HL-60/S4 treated with retinoic acid at 250 ng/mL for 4 days and 3 days (cell line): ENCODE results near the gene SLC2A13.
"Not testable (repeated sequence)": the region's sequence is repeated elsewhere in the genome, so short reads cannot be mapped to it uniquely, and the experiment has no call there.

Experiments used
- in situ Hi-C: fragments of 300-500 bp; cut with MboI; formaldehyde crosslinking; loops from 2 replicates; pipeline ENCODE4 v1.7.0; 2022; ENCODE audit warnings: low sequenced_read_pairs

Gene SLC2A13

DNA sequence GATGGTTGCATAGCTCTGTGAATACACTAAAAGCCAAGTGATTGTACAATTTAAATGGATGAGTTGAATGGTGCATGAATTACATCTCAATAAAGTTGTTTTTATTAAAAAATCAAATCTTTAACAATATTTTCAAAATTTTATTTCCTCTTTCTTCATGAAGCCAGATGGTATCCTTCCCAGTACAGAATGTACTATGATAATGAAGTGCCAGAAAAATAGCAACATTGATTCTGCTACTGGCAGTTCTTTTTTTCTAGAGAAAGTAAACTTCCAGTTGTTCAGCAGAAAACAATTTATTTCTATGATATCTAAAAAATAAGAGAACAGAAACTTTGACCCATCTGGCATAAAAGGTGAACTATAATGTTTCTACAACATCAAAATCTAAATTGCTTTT is 61.5 kb downstream of the SLC2A13 start:
- in situ Hi-C loops: no loop called here

DNA sequence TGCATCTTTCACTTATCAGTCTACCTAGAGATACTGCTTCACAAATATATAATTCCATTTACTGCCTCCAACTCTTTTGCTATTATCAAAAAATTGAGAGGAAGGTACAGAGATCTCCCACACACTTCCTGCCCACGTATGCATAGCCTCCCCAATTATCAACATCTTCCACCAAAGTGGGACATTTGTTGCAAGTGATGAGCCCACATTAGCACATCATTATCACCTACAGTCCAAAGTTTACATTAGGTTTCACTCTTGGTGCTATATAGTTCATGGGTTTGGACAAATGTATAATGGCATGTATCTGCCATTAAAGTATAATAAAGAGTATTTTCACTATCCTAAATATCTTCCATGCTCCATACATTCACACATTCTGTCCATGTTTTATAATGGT is 66.3 kb downstream of the SLC2A13 start:
- in situ Hi-C loops: no loop called here

DNA sequence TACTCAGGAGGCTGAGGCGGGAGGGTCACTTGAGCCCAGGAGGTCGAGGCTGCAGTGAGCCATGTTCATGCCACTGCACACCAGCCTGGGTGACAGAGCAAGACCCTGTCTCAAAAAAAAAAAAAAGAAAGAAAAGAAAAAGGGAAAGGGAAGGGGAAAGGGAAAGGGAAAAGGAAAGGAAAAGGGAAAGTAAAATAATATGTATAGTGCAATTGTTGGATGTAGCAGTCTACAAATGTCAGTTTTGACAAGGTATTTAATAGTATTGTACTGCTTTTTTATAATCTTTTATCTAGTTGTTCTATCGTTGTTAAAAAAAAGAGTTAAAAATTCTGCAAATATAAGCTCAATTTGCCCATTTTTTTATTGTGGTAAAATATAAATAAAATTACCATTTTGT is 67.3 kb downstream of the SLC2A13 start:
- in situ Hi-C loops: no loop called here

DNA sequence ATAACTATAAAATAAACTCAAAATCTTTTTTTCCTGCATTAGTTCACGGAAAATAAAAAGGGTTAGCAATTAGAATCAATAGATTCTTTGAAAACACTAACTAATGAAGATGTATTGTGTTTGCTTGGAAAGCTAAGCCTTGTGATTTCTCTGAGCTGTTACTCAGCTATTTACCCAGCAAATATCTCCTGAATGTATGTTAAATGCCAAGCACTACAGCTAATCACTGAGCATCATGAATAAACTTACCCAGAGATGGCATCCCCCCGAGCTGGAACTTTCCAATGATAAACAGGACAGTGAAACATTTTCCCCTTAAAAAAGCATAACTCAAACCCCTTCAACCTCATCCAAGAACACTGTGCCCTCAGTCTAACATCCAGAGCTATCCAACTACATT is 71.2 kb downstream of the SLC2A13 start:
- in situ Hi-C loops: no loop called here

DNA sequence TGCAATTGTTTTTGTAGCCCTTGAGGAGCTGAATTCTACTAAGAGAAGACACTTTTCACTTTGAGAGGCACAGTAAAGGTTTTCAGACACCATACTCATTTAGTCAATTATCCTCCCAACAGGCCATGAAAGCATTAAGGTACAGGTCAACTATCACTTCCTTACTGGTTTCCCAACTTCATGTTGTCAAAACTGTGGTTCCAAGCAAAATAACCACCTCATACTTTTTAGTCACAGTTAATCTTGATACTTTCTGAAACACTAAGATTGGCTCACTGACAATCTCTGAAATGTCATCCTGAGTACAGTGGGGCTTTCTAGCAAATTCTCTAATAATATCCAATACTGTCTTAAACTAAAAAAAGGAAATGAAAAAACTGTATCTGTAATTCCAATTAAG is 71.7 kb downstream of the SLC2A13 start:
- in situ Hi-C loops: no loop called here

DNA sequence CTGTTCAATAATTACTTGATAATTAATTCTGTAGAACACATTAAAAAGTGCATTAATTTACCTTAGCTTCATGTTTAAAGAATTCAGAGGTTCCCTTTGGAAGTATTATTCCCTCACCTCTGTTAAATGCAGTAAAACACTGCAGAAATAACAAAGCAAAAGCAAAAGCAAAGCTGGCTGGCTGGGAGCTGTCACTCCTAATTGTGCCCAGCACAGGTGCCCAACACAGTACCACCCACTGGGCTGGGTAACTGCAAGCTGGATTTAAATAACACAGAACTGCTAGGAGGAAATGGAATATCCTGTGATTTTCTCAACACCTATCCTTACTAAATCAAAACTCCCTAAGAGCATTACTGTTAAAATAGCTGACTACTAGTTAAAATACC is 72.6 kb downstream of the SLC2A13 start:
- in situ Hi-C loops: no loop called here

DNA sequence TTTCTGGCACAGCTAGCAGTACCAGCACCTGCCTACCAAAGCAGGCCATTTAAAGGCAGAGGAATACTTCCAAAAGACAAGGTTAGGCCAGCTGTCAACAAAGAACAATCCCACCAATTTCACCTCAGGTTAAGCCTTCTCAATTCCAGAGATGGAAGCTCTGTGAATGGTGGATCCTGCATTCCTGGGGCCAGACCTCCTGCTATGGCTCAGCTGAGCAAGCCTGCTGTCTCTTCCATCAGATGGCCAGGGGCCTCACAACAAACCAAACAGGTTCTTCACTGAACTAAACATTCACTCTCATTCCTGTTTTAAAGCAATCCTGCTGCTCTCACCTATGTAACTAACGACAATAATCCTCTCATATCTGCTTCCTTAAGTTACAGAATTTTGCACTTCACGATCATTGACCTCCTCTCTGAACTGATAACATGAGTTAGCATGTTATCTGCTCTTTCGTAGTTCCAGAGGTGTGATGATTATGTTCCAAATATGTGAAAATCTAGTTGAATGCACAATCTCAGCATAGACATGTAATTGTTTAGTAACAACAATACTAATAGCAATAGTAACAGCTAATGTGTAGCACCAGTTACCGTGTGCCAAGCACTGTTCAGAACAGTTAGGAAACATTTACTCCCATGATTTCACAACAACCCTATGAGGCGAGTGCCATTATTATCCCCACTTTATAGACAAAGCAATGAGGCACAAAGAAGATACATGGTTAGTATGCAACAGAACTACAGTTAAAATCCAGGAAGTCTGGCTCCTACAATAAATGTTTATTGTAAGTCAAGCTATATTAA is 73.2 kb downstream of the SLC2A13 start:
- in situ Hi-C loops: no loop called here

DNA sequence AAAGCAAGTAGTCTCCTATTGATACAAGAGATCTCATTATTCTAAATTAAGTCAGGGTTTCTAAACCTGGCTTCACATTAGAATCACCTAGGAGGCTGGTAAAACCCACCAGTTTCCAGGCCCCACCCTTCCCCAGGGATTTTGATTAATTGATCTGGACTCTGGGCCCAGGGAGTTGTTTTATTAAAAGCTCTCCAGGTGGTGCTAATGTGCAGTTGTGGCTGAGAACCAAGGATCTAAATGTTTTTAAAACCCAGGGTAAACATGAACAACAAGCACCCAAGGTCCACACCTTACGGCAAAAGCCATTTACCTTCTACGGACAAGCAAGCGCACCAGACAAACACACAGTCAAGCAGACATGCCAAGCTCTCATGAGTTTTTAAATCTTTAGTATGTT is 73.9 kb downstream of the SLC2A13 start:
- in situ Hi-C loops: no loop called here

DNA sequence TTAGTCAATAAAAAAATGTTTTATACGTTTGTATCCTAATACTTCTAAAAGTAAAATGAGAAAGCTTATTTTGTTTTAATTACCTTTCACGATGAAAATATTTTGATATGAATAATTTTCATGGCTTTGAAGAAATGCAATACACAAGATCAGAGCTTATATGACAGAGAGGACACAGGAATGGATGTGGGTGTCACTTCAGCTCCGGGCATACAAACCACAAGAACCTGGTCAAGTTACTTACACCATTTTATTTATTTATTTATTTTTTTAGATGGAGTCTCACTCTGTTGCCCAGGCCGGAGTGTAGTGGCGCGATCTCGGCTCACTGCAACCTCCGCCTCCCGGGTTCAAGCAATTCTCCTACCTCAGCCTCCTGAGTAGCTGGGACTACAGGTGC is 74.9 kb downstream of the SLC2A13 start:
- in situ Hi-C loops: not testable (repeated sequence)

DNA sequence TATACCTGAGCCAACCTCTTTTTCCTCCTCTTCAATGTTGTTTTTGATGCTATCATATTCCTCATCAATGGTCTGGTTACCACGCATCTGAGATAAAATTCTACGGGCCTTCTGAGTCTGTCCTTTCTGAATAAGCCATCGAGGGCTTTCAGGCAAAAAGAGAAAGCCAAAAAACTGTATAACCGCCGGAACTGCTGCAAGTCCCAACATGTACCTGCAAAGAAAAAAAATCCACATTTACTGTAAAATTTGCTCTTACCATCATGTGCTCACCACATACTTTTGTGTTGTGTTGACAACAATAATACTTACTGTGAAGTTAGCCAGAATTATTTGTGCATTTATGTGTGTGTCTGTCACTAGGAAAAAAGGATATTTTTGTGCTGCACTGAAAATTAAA is 77.6 kb downstream of the SLC2A13 start:
- in situ Hi-C loops: no loop called here

DNA sequence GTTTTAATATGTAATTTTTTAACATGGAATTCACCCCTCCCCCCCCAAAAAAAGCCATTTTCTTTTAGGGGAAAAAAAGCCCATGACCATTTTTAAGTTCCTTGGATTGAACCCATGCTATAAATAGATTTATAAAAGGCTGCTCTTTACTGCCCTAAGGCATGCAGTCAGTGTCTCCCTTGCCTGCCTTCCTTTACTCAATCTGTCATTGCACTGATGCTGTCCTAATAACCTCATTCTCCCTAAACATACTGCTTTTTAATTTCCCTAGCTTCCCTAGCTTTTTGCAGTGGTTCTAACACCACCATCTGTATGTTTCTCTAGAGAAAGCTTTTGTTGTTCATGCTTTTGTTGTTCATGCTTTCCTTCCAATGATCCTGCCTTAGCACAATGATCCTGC is 83.0 kb downstream of the SLC2A13 start:
- in situ Hi-C loops: loop anchor here (25.0 kb wide), 1 partner anchor 289 kb away; no protein-coding TSS in a partner anchor

DNA sequence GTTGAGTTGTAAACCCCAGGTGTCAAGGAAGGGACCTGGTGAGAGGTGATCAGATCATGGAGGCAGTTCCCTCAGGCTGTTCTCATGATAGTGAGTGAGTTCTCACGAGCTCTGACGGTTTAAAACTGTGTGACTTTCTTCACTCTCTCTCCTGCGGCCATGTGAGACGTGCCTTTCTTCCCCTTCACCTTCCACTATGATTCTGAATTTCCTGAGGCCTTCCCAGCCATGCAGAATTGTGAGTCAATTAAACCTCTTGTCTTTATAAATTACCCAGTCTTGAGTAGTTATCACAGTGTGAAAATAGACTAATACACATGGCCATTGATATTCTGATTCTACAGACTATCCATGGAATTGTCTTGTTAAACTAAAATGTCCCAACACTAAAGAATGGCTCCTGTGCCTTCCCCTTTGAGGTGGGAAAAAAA is 85.6 kb downstream of the SLC2A13 start:
- in situ Hi-C loops: loop anchor here (25.0 kb wide), 1 partner anchor 292 kb away; no protein-coding TSS in a partner anchor

DNA sequence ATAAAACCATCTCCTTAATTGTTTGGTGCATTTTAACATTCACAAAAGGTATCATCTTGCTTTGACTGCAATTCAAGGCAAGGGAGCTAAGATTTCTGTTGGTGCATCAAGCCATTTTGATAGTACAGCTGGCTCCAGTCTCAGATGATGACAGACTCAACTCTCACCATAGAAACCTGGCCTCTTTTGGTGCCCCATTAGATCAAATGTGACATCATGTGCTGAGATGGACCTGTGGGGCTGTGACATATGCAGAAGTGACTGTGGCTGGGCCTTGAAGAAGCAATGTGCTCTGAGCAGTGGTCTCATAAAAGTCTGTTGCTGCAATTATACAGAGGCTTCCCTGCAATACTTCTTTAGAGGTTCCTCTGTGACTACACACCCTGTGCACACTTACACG is 88.4 kb downstream of the SLC2A13 start:
- in situ Hi-C loops: loop anchor here (25.0 kb wide), 1 partner anchor 295 kb away; no protein-coding TSS in a partner anchor

DNA sequence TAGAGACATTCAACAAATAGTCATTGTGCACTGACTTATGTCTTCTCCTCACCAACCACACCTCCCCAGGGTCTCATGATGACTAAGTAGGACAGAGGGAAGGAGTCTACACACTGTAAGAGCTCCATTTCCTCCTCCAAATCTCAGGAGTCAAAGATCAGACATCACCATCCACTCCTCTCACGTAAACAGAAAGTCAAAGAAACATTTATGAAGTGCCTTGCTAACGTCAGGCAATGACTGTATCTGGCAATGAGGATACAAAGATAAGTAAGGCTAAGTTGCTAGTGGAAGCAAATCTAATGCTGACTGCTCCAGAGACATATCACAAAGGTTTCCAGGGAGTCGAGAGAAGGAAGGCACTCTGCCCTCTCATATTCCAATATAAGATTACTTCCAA is 88.9 kb downstream of the SLC2A13 start:
- in situ Hi-C loops: loop anchor here (25.0 kb wide), 1 partner anchor 295 kb away; no protein-coding TSS in a partner anchor

DNA sequence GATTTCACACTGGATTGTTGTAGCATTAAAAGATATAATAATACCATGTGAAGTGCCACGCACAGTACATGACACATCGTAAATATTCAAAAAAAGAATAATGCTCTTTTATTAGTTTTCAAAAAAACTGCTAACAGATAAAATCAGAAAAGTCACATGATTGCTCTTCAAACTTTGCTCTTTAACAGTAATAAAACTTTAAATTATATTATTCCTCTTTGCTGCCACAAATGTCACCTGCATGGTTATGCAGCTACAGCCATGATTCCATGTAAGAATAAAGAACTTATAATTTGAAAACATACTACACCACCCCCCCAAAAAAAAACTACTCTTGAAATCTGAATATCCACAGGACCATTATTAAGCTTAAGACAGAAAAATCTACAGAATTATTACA is 90.0 kb downstream of the SLC2A13 start:
- in situ Hi-C loops: loop anchor here (25.0 kb wide), 1 partner anchor 296 kb away; no protein-coding TSS in a partner anchor

DNA sequence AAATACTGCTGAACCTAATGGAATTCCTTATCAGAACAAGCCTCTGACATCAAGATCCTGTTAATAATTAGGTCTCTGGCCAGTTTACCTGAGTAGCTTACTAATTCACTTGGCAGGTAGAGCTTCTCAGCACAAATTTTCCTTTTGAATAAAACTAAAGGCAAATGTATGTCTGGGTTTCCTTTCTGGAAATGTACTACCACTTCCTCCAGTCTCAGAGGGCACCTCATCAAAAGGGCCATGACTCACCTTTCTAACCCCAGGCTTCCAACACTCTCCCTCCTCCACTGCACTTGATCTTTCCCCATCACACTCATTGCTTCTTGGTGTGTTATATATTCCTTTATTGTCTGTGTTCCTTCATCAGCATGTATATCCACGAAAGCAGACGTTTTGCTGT is 90.5 kb downstream of the SLC2A13 start:
- in situ Hi-C loops: loop anchor here (25.0 kb wide), 1 partner anchor 297 kb away; no protein-coding TSS in a partner anchor

DNA sequence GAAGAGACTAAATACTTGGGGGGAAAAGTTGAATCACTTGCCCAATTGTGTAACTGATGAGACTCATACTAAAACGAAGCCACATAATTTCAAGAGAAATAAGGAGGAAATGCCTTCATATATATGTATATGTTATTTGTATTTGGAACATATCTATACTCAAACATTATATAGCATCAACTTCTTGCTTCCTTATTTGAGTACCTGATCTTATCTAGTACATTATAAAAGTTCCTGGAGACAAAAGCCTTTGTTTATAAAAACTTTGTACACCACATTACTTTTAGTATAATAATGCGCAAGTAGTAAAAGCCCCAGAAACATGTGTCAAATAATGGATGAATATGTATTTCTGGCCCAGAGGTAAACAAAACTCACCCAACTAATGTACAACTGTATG is 92.0 kb downstream of the SLC2A13 start:
- in situ Hi-C loops: loop anchor here (25.0 kb wide), 1 partner anchor 298 kb away; no protein-coding TSS in a partner anchor

DNA sequence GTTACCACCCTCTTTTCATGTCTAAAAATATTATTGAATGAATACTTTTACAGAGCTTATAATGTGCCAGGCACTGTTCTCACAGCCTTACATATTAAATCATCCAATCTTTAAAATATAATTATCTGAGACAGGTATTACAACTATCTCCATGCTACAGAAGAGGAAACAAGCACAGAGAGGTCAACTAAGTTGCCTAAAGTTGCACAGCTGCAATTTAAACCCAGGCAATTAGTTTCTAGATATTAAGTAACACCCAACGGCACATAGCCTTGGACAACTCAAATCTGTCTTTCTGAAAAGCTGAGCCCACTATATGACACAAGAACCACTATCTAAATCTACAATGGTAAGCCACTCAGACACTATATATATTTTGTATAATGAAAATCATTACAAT is 92.6 kb downstream of the SLC2A13 start:
- in situ Hi-C loops: loop anchor here (25.0 kb wide), 1 partner anchor 299 kb away; no protein-coding TSS in a partner anchor

DNA sequence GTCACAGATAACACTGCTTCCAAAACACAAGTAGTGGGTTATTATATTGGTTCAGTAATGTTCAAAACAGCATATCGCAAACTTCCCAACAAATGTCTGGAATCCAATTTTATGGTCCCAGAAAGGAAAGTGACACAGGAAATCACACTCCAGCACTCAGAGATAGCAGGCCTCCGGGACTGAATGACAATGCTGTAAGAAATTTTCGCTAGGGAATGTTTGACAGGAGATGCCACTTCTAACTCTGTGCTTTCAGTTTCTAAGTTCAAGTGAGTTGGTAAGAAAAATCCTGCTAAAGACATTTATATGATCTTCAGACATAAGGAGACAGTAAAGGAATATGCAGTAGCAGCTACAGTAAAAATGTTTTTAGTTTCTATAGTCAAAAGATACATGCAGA is 93.2 kb downstream of the SLC2A13 start:
- in situ Hi-C loops: loop anchor here (25.0 kb wide), 1 partner anchor 300 kb away; no protein-coding TSS in a partner anchor

DNA sequence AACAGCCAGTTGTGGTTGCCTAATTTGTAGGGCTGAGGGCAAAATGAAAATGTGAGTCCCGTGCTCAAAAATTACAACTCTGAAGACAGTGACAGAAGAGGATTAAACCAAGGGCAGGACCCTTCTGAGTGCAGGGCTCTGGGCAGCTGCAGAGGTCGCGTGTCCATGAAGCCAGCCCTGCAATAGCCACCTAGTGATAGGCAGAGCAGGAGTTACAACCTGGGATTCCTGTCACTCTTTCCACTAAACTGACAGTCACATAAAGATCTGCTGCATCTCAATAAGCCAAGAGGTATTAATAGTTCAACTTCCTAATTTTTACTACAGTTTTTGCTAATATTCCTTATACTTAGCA is 94.1 kb downstream of the SLC2A13 start:
- in situ Hi-C loops: loop anchor here (25.0 kb wide), 1 partner anchor 301 kb away; no protein-coding TSS in a partner anchor

DNA sequence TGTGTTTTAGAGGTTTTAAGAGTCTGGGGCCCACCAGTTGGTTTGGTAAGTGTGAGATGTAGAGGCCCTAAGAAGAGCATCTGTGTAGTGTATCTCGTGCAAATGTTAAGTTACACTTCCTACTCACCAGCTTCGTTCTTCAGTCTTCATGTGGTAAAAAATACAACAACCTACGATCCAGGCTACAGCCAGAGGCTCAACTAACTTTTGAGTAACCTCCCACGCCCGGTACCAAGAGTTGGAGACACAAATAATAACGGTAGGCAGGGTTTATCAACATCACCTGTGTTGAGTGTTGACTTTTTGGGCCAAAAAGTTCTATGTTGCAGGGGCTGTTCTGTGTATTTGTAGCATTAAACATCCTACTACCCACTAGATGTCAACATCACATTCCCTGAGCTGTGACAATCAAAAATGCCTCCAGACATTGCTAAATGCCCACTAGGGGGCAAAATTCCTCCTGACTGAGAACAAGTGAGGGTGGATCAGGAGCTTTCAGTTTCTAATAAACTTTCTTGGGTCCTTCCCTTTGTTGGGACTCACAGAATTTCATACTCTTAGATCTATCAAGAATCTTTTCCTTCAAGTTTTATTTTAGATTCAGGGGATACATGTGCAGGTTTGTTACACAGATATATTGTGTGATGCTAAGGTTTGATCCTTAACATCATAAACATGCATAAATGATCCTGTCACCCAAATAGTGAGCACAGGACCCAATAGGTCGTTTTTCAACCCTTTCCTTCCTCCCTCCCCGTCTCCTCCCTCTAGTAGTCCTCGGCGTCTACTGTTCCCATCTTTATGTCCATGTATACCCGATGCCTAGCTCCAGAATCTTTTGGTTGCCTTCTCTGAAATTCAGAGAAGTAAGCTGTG is 94.7 kb downstream of the SLC2A13 start:
- in situ Hi-C loops: loop anchor here (25.0 kb wide), 1 partner anchor 301 kb away; no protein-coding TSS in a partner anchor
